GM21526 (cell line): ENCODE results near the gene UBE2I.

Experiments used
- ATAC-seq: cut with Tn5 transposase; IDR thresholded peaks from one replicate; pipeline ENCODE4 v1.9.1; 2021; ENCODE audit warnings: moderate library complexity; ENCODE audit not compliant: unreplicated experiment, low FRiP score

Gene UBE2I

DNA sequence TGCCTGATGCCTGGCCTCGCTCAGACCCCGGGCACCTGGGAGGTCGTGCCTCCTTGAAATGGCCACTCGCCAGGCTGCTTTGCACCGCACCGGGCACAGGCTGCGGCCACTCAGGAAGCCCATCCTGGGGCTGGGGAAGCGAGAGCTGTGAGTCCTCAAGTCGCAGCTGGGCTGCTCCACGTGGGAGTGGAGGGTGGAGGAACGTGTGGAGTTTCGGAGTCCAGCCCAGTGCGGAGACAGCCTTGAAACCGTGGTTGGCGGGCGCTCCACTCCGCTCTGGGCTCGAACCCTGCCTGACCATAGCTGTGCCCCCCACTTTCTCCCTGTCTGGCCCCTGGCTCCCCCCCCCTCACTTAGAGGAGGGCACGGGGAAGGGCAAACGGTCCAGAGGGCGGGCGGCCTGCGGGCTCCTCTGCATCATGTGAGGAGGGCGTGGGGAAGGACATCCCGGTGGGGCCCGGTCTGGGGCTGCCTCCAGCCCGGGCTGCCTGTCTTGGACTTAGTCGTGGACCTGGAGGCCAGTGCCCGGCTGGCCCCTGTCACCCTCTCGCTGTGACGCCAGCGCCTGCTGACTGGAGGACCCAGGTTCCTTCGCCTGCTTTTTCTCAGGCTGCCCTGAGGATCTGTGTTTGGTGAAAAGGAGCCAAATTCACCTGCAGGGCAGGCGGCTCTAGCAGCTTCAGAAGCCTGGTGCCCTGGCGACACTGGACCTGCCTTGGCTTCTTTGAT lies 2.5 kb downstream of the UBE2I start:
- no peak for ATAC-seq

DNA sequence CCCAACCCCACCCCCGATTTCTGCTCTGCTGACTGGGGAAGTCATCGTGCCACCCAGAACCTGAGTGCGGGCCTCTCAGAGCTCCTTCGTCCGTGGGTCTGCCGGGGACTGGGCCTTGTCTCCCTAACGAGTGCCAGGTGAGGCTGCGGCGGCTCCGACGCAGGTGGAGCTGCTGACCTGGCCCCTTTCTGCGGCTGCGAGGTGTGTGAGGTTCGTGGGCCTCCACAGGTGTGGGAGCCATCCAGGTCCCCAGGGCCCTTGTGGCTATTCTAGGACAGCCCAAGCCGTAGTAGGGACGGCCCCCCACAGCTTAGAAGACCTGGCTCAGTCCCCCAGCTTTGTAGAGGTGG lies 3.0 kb downstream of the UBE2I start:
- ATAC-seq, result no peak

- ATAC-seq, result no peak
Observed at GRCh38 chr16:1312903-1313302, 3.5 kb downstream of the UBE2I start.

- no peak for ATAC-seq
Observed at GRCh38 chr16:1313721-1314369, 4.4 kb downstream of the UBE2I start.

- ATAC-seq, result no peak
Observed at GRCh38 chr16:1314399-1315068, 5.1 kb downstream of the UBE2I start.

- no peak for ATAC-seq
Observed at GRCh38 chr16:1315081-1316032, 5.9 kb downstream of the UBE2I start.

DNA sequence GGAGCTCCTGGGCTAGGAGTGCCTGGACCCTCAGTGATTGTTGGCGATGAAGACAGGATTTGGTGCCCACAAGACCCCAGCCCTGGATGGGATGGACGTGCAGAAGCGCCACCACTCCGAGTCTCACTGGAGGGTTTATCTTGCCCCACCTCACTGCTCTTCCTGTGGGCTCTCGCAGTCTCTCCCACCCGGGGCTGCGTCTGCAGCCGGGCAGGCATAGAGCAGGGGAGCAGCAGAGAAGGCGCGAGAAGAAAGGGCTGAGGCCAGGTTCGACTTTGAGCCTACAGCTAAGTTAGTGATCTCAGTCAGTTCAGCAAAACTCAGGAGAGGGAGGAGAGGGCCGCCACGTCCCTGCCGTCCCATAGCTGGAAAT lies 6.6 kb downstream of the UBE2I start:
- ATAC-seq, result no peak

GRCh38 chr16:1317479-1318267 lies 8.2 kb downstream of the UBE2I start:
- ATAC-seq, result no peak

- no peak for ATAC-seq
Observed at GRCh38 chr16:1318268-1318545, 8.8 kb downstream of the UBE2I start.

DNA sequence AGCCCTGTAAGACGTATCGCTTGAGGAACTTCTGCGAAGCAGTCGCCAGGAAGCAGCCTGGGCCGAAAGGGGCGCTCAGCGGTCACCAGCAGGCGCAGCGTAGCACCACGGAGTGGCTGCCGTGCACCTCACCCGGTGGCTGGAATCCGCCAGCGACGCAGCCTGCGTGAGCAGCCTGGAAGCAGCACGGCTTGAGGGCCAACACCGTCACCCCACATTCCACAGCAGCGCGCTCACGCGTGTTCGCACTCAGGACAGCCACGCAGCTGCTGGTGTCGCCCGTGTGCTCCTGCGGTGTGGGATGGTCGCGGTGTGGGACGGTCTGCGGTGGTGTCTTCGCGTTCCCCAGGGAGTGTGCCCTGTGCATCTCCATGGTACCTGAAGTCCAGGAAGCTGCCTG lies 9.6 kb downstream of the UBE2I start:
- no peak for ATAC-seq

GRCh38 chr16:1320097-1320496 lies 10.7 kb downstream of the UBE2I start:
- no peak for ATAC-seq

GRCh38 chr16:1320658-1321240 lies 11.3 kb downstream of the UBE2I start:
- no peak for ATAC-seq

- ATAC-seq, result no peak
Observed at GRCh38 chr16:1322407-1322806, 13.0 kb downstream of the UBE2I start.

DNA sequence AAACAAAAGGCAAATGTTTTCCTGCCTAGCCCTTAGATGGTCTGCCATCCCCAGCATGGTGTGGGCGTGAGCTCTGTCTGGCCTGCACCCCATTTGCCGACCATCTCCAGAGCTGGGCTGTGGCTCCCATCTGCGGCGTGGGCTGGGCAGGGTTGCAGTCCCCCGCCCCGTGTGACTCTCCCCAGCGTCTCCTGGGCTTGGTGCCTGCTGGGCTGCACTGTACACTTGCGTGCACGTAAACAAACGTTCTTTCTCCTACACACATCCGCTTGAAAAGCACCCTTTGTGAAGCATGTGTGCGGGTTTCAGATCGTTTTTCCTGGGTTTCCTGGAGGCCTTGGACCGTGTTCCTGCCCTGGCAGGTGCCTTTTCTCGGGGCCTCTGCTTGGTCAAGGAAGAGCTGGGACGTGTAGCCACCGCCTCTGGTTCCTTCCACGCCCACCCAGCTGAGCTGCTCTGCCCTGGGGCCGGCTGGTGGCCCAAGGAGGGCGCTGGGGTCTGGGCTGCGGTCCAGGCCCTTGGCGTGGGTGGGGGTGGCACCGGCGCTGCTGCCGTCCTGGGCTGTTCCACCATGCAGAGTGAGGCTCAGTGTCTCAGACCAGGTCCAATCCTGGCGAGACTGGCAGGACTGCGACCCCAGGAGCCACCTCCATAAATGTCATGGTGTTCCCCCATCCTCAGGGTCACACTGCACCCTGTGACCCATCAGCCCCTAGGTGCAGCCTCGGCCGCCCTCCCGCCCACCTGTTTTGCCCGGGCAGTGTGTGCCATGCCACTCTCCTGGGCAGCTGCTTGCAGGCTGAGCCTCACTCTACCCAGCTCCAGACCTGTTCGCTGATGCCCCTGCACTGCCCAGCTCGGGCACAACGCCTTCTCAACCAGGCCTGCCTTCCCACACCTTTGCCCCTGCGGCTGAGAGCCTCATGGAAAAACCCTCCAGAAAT lies 14.1 kb downstream of the UBE2I start:
- no peak for ATAC-seq

GRCh38 chr16:1324286-1324826 lies 14.9 kb downstream of the UBE2I start:
- ATAC-seq, result no peak

GRCh38 chr16:1325261-1325660 lies 15.8 kb downstream of the UBE2I start:
- ATAC-seq, result no peak

DNA sequence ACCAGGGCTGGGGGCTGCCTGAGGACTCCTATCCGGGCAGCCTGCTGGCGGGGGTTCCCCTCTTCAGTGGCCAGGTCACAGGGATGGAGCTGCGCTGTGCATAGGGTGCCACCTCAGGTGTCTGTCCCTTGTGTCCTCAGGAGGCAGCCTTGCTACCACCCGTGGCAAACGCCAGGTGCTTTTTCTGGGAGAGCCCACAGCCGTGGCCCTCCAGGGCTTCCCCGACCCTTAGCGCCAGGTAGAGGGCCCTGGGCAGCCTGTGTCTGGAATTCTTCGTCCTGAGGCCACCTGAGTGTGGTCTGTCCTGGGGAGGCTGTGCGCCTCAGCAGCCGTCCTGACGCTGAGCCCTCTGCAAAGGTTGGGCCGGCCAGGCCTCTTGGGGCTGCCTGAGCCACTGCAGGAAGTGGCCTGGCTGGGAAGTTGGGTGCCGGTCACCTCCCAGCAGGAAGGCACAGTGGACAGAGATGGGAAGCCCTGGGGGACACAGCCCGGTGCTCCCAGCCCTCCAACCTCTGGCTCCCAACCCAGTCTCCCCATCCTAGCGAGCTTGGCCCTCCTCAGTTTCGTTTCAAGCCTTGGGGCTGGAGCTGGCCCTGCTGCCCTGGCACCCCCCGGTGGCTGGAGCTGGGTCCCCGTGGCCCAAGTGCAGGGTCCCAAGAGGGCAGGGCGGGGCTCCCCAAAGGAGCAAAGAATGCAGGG lies 16.4 kb downstream of the UBE2I start:
- no peak for ATAC-seq

- no peak for ATAC-seq
Observed at GRCh38 chr16:1326391-1326790, 17.0 kb downstream of the UBE2I start.
